SK-N-SH treated with all-trans-retinoic acid at 6 μM for 48 hours (cell line): ENCODE results near the gene RELCH.

Experiments
- ATAC-seq: fragments of 200-7000 bp; cut with Tn5 transposase; 3 replicates; pipeline ENCODE4 v1.9.1; 2020; ENCODE audit warnings: mild to moderate bottlenecking, moderate library complexity
- ARNTL ChIP-seq: fragments of 450-650 bp; formaldehyde crosslinking; IDR thresholded peaks from 2 replicates; pipeline ENCODE4 v1.5.0; 2020; ENCODE audit warnings: low read depth, mild to moderate bottlenecking, moderate library complexity, borderline replicate concordance
- BACH2 ChIP-seq: fragments of 250-450 bp; sonication (Bioruptor Pico); IDR thresholded peaks from 2 replicates; pipeline ENCODE4 v1.9.0; 2021; ENCODE audit warnings: mild to moderate bottlenecking, borderline replicate concordance
- CREB5 ChIP-seq: fragments of 250-450 bp; sonication (Bioruptor Pico); IDR thresholded peaks from 2 replicates; pipeline ENCODE4 v1.5.1; 2020; ENCODE audit warnings: low read depth, mild to moderate bottlenecking, moderate library complexity
- CSDC2 ChIP-seq: fragments of 250-450 bp; sonication (Bioruptor Pico); IDR thresholded peaks from 2 replicates; pipeline ENCODE4 v1.5.0; 2020; ENCODE audit warnings: mild to moderate bottlenecking, moderate library complexity
- ESRRG ChIP-seq: fragments of 250-450 bp; sonication (Bioruptor Pico); IDR thresholded peaks from 2 replicates; pipeline ENCODE4 v1.6.1; 2021; ENCODE audit warnings: mild to moderate bottlenecking
- GLIS3 ChIP-seq: fragments of 250-450 bp; sonication (Bioruptor Pico); IDR thresholded peaks from 2 replicates; pipeline ENCODE4 v1.5.0; 2020; ENCODE audit warnings: mild to moderate bottlenecking, moderate library complexity
- ISL1 ChIP-seq: fragments of 250-450 bp; sonication (Bioruptor Pico); IDR thresholded peaks from 2 replicates; pipeline ENCODE4 v2.1.2; 2022; ENCODE audit warnings: mild to moderate bottlenecking, moderate library complexity
- OSR1 ChIP-seq: fragments of 250-450 bp; sonication (Bioruptor Pico); IDR thresholded peaks from 2 replicates; pipeline ENCODE4 v1.8.0; 2022; ENCODE audit warnings: moderate library complexity, mild to moderate bottlenecking, inconsistent platforms
- PATZ1 ChIP-seq: fragments of 250-450 bp; sonication (Bioruptor Pico); IDR thresholded peaks from 2 replicates; pipeline ENCODE4 v1.8.0; 2020; ENCODE audit warnings: mild to moderate bottlenecking, moderate library complexity, borderline replicate concordance
- SNAI2 ChIP-seq: fragments of 250-450 bp; sonication (Bioruptor Pico); IDR thresholded peaks from 2 replicates; pipeline ENCODE4 v1.5.0; 2020; ENCODE audit warnings: mild to moderate bottlenecking, moderate library complexity
- TCF4 ChIP-seq: fragments of 250-450 bp; sonication (Bioruptor Pico); IDR thresholded peaks from 2 replicates; pipeline ENCODE4 v1.8.0; 2021; ENCODE audit warnings: mild to moderate bottlenecking, moderate library complexity, borderline replicate concordance
- TOX ChIP-seq: fragments of 250-450 bp; sonication (Bioruptor Pico); IDR thresholded peaks from 2 replicates; pipeline ENCODE4 v1.8.0; 2021; ENCODE audit warnings: mild to moderate bottlenecking, moderate library complexity, borderline replicate concordance
- ZC3H10 ChIP-seq: fragments of 250-450 bp; sonication (Bioruptor Pico); IDR thresholded peaks from 2 replicates; pipeline ENCODE4 v1.5.1; 2021; ENCODE audit warnings: mild to moderate bottlenecking, moderate library complexity
- ZFP3 ChIP-seq: fragments of 250-450 bp; sonication (Bioruptor Pico); IDR thresholded peaks from 2 replicates; pipeline ENCODE4 v1.5.0; 2020; ENCODE audit warnings: mild to moderate bottlenecking, moderate library complexity
- ZFP30 ChIP-seq: fragments of 450-650 bp; formaldehyde crosslinking; IDR thresholded peaks from 2 replicates; pipeline ENCODE4 v1.5.0; 2022; ENCODE audit warnings: mild to moderate bottlenecking, moderate library complexity
- ZNF565 ChIP-seq: fragments of 450-650 bp; formaldehyde crosslinking; conservative IDR thresholded peaks from 2 replicates; pipeline ENCODE4 v1.5.0; 2020; ENCODE audit warnings: low read depth, mild to moderate bottlenecking, moderate library complexity
- ZNF8 ChIP-seq: fragments of 450-650 bp; formaldehyde crosslinking; IDR thresholded peaks from 2 replicates; pipeline ENCODE4 v1.5.0; 2020; ENCODE audit warnings: mild to moderate bottlenecking, moderate library complexity
- TF ChIP-seq, protein P1 (sequence below): fragments of 250-450 bp; sonication (Bioruptor Pico); IDR thresholded peaks from 2 replicates; pipeline ENCODE4 v1.8.0; 2021; ENCODE audit warnings: low read depth, mild to moderate bottlenecking, moderate library complexity, borderline replicate concordance
- TF ChIP-seq, protein P2 (sequence below): fragments of 250-450 bp; sonication (Bioruptor Pico); IDR thresholded peaks from 2 replicates; pipeline ENCODE4 v1.5.1; 2021; ENCODE audit warnings: mild to moderate bottlenecking, moderate library complexity
- TF ChIP-seq, protein P3 (sequence below): fragments of 250-450 bp; sonication (Bioruptor Pico); IDR thresholded peaks from 2 replicates; pipeline ENCODE4 v1.5.0; 2020; ENCODE audit warnings: mild to moderate bottlenecking, moderate library complexity

RELCH gene

DNA sequence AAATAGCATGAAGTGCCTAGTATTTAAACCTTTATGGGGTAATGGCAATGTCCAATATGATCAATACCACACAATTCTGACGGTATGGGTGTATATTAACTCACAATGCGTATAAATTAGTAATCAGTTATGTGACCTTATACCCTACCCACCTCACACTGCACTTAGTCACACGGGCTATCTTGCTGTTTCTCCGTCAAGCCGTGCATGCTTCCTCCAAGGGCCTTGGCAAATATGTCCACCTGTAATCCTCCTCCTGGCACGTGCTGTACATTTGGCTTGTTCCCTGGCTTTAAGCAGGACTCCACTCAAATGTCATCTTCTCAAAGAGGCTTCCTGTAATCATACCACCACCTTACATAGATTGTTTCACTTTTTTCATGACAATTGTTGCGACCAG is 150.3 kb downstream of the RELCH start:
- TF ChIP-seq ARNTL, result no peak
- TF ChIP-seq OSR1 (CRISPR knock-in tag), result no peak
- TF ChIP-seq CREB5 (CRISPR knock-in tag), result no peak
- no peak for TF ChIP-seq CSDC2 (CRISPR knock-in tag)
- TF ChIP-seq ZFP3 (CRISPR knock-in tag), result no peak
- no peak for ATAC-seq

DNA sequence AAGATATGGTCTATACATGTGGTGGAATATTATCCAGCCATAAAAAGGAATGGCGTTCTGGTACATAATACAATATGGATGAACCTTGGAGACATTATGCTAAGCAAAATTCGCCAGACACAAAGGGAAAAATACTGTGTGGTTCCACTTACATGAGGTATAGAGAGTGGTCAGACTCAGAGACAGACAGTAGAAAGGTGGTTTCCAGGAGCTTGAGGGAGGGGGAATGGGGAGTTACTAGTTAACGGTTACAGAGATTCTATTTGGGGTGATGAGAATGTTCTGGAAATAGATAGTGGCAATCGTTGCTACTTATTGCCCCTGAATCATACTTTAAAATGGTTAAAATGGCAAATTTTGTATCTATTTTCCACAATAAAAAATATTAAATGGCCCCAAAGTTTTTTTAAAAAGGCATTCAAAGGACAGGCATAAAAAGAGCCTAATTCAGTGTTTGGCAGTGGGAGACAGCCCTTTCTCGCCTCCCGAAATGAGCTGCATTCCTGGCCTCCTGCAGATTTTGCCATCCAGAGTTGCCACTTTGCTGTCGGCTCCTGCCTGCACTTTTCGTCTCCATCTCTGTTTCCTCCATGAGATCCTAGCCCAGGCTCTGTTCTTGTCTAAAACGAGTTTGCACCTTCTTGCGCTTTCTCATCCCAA is 151.5 kb downstream of the RELCH start:
- no peak for ATAC-seq
- no peak for TF ChIP-seq SNAI2
- no peak for TF ChIP-seq ISL1 (CRISPR knock-in tag)
- TF ChIP-seq, protein P1, sequence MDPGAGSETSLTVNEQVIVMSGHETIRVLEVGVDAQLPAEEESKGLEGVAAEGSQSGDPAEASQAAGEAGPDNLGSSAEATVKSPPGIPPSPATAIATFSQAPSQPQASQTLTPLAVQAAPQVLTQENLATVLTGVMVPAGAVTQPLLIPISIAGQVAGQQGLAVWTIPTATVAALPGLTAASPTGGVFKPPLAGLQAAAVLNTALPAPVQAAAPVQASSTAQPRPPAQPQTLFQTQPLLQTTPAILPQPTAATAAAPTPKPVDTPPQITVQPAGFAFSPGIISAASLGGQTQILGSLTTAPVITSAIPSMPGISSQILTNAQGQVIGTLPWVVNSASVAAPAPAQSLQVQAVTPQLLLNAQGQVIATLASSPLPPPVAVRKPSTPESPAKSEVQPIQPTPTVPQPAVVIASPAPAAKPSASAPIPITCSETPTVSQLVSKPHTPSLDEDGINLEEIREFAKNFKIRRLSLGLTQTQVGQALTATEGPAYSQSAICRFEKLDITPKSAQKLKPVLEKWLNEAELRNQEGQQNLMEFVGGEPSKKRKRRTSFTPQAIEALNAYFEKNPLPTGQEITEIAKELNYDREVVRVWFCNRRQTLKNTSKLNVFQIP, result no peak
- TF ChIP-seq ZNF8, result no peak

DNA sequence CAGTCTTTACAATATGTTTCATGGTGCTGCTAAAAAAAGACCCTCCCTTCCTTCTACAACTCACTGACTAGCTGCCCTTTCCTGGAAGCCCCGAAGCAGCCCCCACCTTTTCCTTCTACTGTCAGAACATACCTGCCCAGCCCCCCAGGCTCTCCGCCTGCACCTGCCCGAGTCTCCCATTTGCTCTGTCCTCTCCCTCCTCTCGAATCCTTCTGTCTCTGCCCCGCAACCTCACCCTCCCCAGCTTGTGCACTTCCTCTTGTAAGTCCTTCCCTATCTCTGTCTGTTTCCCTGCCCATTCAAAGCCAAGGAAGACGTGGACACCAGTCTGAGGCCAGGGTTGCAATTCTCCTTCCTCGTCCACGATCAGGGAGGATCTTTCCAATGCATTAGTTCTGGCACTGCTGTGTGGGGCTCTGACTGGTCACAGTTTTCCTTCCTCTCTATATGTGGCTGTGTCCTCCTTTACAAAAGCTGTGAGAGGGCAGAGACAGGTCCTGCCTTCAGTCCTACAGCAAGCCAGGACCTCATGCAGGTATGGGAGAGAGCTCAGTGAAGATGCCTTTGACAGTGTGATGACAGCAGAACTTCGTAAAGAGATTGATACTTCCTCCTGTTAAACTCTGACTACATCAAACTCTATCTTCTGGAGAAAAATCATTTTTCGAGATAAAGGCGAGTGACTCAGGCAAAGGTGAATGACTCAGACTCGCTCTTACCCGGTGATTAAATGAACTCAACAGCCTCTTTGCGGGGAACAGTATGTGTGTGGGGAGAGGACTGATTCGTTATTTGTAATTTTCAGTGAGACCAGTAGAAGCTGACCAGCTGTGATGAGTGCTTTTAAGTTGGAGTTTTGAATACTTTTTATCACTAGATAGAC is 152.3 kb downstream of the RELCH start:
- ATAC-seq, result peak; percentile 94
- TF ChIP-seq TOX (CRISPR knock-in tag), result no peak
- TF ChIP-seq, protein P1, result no peak
- no peak for TF ChIP-seq ESRRG
- no peak for TF ChIP-seq ZNF8
- TF ChIP-seq ZNF565 (CRISPR knock-in tag), result no peak
- TF ChIP-seq, protein P2, sequence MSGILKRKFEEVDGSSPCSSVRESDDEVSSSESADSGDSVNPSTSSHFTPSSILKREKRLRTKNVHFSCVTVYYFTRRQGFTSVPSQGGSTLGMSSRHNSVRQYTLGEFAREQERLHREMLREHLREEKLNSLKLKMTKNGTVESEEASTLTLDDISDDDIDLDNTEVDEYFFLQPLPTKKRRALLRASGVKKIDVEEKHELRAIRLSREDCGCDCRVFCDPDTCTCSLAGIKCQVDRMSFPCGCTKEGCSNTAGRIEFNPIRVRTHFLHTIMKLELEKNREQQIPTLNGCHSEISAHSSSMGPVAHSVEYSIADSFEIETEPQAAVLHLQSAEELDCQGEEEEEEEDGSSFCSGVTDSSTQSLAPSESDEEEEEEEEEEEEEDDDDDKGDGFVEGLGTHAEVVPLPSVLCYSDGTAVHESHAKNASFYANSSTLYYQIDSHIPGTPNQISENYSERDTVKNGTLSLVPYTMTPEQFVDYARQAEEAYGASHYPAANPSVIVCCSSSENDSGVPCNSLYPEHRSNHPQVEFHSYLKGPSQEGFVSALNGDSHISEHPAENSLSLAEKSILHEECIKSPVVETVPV, result no peak
- TF ChIP-seq ZC3H10 (CRISPR knock-in tag), result no peak
- TF ChIP-seq ISL1 (CRISPR knock-in tag), result 0 out of 2 replicates have a peak, but pooled peaks have one; percentile 15
- TF ChIP-seq ZFP3 (CRISPR knock-in tag), result 0 out of 2 replicates have a peak, but pooled peaks have one; percentile 25

DNA sequence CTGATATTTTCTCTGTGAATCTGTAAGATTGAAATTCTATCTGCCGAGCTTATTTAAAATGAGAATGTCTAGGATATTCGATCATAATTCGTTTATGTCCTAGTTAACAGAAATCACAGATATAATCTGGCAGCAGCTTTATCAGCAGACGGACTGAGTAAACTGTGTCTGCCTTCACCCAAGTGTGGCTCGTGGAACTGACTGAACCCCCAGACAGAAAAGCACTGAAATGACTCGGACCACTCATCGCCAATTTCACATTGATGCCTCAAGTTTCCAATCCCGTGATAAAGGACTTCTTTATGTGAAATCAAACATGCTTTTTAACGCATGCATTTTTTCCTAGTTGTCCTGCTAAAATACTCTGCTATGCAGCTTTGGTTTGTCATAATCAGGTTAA is 153.9 kb downstream of the RELCH start:
- no peak for ATAC-seq
- TF ChIP-seq TOX (CRISPR knock-in tag) (no peak), GLIS3 (CRISPR knock-in tag) (no peak), PATZ1 (CRISPR knock-in tag) (no peak), TCF4 (no peak), ZNF565 (CRISPR knock-in tag) (no peak), ZFP3 (CRISPR knock-in tag) (no peak), CSDC2 (CRISPR knock-in tag) (no peak), SNAI2 (no peak), ISL1 (CRISPR knock-in tag) (no peak), ZC3H10 (CRISPR knock-in tag) (no peak), BACH2 (CRISPR knock-in tag) (no peak), CREB5 (CRISPR knock-in tag) (no peak), ZFP30 (CRISPR knock-in tag) (no peak)
- TF ChIP-seq, protein P3, sequence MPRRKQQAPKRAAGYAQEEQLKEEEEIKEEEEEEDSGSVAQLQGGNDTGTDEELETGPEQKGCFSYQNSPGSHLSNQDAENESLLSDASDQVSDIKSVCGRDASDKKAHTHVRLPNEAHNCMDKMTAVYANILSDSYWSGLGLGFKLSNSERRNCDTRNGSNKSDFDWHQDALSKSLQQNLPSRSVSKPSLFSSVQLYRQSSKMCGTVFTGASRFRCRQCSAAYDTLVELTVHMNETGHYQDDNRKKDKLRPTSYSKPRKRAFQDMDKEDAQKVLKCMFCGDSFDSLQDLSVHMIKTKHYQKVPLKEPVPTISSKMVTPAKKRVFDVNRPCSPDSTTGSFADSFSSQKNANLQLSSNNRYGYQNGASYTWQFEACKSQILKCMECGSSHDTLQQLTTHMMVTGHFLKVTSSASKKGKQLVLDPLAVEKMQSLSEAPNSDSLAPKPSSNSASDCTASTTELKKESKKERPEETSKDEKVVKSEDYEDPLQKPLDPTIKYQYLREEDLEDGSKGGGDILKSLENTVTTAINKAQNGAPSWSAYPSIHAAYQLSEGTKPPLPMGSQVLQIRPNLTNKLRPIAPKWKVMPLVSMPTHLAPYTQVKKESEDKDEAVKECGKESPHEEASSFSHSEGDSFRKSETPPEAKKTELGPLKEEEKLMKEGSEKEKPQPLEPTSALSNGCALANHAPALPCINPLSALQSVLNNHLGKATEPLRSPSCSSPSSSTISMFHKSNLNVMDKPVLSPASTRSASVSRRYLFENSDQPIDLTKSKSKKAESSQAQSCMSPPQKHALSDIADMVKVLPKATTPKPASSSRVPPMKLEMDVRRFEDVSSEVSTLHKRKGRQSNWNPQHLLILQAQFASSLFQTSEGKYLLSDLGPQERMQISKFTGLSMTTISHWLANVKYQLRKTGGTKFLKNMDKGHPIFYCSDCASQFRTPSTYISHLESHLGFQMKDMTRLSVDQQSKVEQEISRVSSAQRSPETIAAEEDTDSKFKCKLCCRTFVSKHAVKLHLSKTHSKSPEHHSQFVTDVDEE (CRISPR knock-in tag), result no peak
